NCI-H2081 treated with DMSO at 0.1 percent for 48 hours (cell line): ENCODE results near the gene PRKX.
"Not testable (repeated sequence)": the region's sequence is repeated elsewhere in the genome, so short reads cannot be mapped to it uniquely, and the experiment has no call there.

Experiments used
- DNase-seq: peaks from one replicate; lab custom pipeline; 2025; lab: John Stamatoyannopoulos, UW

PRKX gene

DNA sequence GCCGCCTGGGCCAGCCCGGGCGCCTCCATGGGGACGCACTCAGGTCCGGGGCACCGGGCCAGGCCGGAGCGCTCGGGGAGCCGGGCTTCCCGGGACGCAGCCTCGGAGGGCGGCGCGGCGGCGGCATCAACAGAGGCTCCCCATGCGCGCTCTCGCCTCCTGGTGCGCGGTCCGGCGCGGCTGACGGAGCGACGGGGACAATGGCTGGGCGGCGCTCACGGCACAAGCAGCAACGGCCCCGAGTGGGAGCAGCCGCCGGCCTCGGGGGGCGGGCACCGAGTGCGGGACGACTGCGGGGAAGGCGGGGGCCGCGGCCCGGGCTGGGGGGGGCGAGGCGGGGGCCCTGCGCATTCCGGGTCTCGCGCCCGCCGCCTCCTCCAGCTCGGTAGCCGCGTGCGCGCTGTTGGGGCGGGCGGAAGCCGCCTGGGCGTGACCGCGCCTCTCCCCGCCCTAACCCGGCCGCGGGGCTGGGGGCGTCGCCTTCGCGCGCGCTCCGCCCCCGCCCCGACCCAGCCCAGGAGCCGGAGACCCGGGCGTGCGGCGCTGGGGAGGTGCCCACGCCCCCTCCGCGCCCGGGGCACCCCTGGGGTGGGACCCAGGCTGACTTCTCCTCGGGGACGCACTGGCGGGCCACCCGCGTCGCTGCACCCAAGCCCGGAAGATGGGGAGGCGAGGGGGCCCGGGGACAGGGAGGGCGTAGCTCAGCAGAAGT is at the start of gene PRKX:
TSS of gene PRKX (minus strand) at position 425 of the 712 bp plus-strand sequence. CDS start at position 29, 396 bp downstream.
- no peak for DNase-seq

GRCh38 chrX:3763111-3763510 is 49.7 kb upstream of the PRKX start:
- no peak for DNase-seq

DNA sequence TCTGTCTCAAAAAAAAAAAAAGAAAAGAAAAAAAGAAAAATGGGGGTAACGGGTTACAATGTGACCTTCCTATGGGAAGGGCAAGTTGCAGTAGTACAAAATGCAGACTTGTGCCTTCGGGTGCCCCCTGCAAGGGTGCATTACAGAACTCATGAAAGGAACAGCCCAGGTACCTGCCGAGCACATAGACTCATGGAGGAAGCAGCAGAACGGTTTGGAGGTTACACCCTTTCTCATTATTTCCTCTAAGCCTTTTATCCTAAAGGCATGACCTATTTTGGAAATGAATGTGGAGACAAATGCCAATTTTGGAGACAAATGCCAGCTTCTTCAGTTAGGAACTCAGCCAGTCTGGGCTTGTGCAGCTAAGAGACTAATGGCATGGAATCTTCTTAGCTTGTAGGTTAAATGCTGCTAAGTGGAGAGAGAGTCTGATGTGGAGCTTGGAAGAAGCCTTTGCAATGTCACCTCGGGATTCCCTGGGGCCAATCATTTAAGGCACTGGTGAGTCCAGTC is 44.1 kb upstream of the PRKX start:
- no peak for DNase-seq

DNA sequence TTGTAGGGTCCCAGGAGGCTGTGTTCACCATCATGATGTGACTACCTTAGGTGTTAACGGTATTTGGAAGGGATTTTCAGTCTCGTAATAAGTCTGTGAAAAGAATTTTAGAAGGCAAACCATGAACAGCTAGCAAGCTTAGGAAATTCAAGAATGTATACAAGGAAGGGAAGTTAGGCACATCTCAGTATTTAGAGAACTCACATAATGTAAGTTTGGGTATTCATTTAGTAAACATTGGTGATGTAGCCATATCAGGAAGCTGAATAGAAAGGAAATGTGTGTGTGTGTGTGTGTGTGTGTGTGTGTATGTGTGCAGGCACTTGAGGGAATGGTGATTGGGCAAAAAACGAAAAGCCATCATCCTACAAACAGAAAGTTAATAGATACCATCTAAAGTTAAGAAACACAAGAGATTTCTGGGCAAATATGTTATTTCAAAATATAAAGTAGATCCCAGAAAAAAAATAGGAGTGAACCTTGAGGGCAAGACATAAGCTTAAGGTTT is 34.7 kb upstream of the PRKX start:
- no peak for DNase-seq

DNA sequence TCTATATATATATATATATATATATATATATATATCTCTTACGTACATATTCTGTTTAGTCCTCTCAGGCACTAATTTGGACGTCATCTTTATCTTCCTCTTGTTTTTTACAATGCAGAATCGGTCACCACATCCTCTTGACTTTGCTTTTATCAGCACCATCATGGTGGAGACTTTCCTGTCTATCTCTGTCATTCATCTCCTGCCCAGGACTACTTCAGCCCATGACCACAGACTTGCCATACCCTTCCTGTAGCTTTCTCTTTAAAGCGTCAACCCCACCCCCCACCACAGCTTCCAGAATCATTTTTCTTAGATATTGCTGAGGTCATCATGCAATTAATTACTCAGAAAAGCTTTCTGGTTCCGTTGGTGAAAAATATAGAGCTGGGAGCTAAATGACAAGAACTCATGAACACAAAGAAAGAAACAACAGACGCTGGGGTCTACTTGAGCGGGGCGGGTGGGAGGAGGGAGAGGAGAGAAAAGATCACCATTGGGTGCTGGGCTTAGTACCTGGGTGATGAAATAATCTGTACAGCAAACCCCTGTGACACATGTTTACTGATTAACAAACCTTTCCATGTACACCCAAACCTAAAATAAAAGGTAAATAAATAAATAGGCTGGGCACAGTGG is 30.5 kb upstream of the PRKX start:
- no peak for DNase-seq

DNA sequence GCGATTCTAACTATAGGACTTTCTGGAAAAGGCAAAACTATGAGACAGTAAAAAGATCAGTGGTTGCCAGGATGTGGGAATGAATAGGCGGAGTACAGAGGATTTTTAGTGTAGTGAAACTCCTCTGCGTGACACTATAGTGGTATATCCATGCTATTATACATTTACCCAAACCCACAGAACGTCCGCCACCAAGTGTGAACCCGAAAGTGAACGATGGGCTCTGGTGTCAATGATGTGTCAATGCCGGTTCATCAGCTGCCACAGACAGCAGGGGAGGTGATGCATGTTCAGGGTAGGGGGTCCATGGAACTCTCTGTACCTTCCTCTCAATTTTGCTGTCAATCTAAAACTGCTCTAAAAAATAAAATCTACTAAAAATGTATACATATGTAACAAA is 27.5 kb upstream of the PRKX start:
- not testable (repeated sequence) for DNase-seq

- no peak for DNase-seq
Observed at GRCh38 chrX:3738509-3738908, 25.1 kb upstream of the PRKX start.

- not testable (repeated sequence) for DNase-seq
Observed at GRCh38 chrX:3736536-3736935, 23.1 kb upstream of the PRKX start.

- DNase-seq, result not testable (repeated sequence)
Observed at GRCh38 chrX:3735891-3736290, 22.4 kb upstream of the PRKX start.

DNA sequence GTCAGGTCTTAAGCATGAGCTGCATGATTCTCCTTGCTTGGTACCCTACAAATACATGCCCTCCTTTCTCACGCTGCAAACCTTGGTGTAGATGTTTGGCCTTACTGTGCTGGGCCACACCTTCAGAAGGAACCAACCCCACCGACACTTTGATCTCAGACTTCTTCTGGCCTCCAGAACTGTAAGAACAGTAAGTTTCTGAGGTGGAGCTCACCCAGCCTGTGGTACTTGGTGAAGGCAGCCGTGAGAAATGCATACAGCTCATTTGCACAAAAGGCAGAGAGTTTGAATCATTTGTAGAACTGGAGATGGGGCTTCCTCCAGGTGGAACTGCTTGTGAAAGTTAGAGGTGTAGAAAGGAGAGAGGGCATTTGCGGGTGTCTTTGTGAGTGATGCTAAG is 21.0 kb upstream of the PRKX start:
- not testable (repeated sequence) for DNase-seq

DNA sequence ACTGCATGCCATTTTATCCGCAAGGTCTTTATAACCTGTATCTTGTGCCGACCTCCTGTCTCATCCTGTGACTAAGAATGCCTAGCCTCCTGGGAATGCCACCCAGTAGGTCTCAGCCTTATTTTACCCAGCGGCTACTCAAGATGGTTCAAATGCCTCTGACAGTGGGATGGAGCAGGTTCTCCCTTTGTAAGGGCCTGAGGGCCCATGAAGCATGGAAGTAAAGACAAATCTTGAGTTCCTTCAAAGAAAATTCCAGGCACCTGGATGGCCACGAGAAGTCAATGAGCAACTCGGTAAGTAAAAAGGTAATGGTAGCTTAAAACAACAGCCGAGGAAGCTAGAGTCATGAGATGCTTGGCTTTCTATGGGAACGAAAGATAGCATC is 19.6 kb upstream of the PRKX start:
- DNase-seq, result no peak

DNA sequence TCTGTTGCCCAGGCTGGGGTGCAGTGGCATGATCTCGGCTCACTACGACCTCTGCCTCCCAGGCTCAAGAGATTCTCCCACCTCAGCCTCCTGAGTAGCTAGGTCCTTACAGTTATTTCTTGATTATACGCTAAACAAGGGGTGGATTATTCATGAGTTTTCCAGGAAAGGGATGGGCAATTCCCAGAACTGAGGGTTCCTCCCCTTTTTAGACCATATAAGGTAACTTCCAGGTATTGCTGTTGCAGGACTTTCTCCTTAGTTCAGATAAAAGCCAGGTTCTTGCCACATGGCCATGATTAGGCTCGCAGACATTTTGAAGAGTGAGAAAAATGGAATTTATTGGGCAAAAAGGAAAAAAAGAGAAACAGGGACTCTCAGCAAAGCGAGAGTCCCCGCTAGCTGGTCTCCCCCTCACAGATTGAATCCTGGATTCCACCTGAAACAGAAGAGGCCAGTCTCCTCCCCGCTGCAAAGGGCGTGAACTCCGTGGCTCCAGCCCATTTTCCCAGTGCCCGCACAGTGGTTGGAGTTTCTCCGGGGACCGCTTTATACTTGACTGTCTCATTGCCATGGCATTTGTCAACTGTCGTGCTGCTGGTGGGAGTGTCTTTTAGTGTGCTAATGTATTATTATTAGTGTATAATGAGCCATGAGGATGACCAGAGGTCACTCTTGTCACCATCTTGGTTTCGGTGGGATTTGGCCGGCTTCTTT is 19.0 kb upstream of the PRKX start:
- not testable (repeated sequence) for DNase-seq

DNA sequence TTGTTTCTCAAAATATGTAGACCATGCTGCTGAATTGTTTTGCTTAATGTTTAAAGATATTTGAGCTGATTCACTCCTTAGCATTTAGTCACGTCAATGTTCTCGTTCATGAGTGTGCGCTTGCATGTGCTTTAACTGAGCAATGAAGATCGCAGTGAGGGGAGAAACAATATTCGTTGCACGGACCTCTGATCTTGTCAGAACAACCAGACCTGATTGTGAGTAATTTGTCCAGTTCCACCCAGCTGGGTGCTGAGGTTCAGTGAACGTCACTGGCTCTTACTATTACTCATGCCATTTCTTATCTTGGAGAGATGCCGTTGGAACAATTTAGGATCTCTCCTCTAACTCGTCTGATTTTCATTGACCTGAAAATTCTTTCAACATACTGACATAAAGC is 15.0 kb upstream of the PRKX start:
- DNase-seq, result no peak

GRCh38 chrX:3723460-3723859 is 10.0 kb upstream of the PRKX start:
- DNase-seq, result not testable (repeated sequence)

- DNase-seq, result no peak
Observed at GRCh38 chrX:3717742-3718420, 4.4 kb upstream of the PRKX start.

- DNase-seq, result no peak
Observed at GRCh38 chrX:3715921-3716320, 2.5 kb upstream of the PRKX start.

DNA sequence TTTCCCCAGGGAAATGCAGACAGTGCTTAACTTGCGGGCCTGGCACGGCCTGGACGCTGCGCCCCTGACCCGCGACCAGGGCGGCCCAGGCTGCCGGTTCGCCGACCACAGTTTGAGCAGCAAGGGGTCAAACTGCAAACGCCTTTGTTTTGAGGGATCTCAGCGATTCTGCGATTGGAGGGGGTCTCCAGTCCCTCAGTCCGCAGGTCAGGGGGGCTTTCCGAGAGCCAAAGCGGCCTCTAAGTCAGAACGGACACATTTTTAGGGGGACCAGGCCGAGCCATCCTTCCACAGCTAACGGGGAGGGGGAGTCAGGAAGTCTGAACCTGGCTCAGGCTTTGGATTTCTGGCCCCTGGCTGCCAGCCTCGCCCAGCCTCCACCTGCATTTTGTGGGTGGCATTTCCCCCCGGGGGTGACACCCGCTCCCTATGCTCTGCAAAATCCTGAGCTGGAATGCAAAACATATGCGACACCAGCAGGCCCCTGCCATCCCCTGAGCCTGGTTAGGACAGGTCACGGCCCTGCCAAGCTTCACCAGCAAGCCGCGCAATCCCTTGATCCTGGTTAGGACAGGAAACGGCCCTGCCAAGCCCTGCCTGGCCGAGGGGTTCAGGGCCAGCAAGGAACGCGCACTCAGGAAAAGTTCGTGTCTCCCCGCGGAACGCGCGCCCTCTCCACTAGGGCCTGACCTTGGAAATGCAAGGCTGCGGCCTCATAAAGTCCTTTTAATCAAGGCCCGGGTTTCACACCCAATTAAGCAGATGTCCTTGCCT is 1.4 kb upstream of the PRKX start:
- not testable (repeated sequence) for DNase-seq

DNA sequence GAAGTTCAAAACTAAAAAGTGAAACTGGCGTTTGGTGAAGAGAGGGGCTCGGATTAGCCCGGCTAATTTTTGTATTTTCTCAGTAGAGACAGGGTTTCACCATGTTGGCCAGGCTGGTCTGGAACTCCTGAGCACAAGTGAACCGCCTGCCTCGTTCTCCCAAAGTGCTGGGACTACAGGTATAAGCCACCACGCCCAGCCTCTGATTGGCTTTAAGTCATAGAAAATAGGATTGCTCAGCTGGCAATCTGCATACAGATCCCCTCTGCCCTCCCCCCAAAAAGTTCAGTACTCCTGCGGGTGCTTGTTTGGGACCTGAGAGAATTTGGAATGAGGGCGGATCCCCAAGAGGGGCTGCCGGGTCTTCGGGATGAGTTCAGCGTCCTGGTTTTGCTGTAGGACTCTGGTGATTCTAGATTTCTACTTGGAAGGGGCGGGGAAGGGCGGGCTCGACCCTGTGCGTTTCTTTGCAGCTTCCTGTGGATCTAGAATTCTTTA is 537 bp upstream of the PRKX start:
- no peak for DNase-seq

GRCh38 chrX:3712870-3713224 is 602 bp downstream of the PRKX start:
- no peak for DNase-seq

DNA sequence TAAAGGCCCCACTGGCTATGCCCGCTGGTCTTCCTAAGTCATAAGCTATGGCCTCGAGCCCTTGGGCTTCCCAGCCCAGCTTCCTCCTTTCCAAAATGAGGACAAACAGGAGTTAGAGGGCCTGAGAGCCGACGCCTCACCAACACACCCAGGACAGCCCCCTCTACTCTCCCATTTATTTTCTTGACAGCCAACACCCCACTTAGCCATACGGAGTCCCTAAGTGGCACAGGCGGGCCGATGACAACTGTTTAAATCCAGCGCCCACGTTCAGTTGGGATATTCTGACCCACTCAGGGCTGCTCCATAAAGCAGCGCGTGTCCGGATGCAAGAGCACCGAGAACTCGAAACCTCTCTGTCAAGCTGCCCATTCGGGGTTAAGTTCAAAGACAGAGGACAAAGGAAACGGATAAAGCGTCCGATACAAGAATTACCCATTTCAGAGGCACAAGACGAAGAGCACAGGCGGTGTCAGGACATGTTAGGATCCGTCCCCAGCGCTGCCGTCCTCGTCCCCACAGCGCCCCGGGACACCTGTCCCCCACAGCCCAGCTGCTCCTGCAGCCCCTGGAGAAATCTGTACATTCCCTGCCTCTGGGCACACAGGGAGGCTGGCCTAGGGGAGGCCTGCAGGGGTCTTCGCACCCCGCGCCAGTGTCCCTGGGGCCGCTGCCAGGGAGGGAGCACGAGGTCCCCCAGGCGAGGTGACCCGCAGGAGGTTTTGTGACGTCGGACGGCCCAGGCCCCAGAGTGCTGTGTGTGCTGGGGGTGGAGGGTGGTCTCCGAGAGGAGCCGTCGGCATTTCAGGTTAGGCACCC is 1.2 kb downstream of the PRKX start:
- DNase-seq, result no peak
